Central memory CD8-positive, alpha-beta T cell (primary cell): ENCODE results near the gene TACC2.

ENCODE experiments used
- ATAC-seq: fragments of 150-1000 bp; cut with Tn5 transposase; replicated peaks from 2 replicates; pipeline ENCODE4 v1.10.0; 2022; ENCODE audit warnings: mild to moderate bottlenecking, moderate FRiP score, moderate number of reproducible peaks; ENCODE audit not compliant: poor library complexity, severe bottlenecking; ENCODE audit errors: extremely low read depth
- DNase-seq, 2 donors: peaks; one replicate each; pipeline ENCODE4 v3.0.0; 2021; ENCODE audit warnings: low spot score in 2 of 2
- H3K27ac Mint-ChIP-seq: one replicate; pipeline ENCODE4 v1.8.0; 2022; ENCODE audit warnings: low read depth, mild to moderate bottlenecking, moderate library complexity, mixed read lengths
- H3K27me3 Mint-ChIP-seq: one replicate; pipeline ENCODE4 v1.8.0; 2022; ENCODE audit warnings: mixed read lengths
- H3K36me3 Mint-ChIP-seq: one replicate; pipeline ENCODE4 v1.8.0; 2022; ENCODE audit warnings: mild to moderate bottlenecking, moderate library complexity, mixed read lengths; ENCODE audit not compliant: insufficient read depth
- H3K4me1 Mint-ChIP-seq: one replicate; pipeline ENCODE4 v1.8.0; 2022; ENCODE audit warnings: mixed read lengths
- H3K4me3 Mint-ChIP-seq: one replicate; pipeline ENCODE4 v1.8.0; 2022; ENCODE audit warnings: mild to moderate bottlenecking, moderate library complexity, mixed read lengths
- H3K9me3 Mint-ChIP-seq: one replicate; pipeline ENCODE4 v1.8.0; 2022; ENCODE audit warnings: mixed read lengths

The TACC2 gene, protein sequence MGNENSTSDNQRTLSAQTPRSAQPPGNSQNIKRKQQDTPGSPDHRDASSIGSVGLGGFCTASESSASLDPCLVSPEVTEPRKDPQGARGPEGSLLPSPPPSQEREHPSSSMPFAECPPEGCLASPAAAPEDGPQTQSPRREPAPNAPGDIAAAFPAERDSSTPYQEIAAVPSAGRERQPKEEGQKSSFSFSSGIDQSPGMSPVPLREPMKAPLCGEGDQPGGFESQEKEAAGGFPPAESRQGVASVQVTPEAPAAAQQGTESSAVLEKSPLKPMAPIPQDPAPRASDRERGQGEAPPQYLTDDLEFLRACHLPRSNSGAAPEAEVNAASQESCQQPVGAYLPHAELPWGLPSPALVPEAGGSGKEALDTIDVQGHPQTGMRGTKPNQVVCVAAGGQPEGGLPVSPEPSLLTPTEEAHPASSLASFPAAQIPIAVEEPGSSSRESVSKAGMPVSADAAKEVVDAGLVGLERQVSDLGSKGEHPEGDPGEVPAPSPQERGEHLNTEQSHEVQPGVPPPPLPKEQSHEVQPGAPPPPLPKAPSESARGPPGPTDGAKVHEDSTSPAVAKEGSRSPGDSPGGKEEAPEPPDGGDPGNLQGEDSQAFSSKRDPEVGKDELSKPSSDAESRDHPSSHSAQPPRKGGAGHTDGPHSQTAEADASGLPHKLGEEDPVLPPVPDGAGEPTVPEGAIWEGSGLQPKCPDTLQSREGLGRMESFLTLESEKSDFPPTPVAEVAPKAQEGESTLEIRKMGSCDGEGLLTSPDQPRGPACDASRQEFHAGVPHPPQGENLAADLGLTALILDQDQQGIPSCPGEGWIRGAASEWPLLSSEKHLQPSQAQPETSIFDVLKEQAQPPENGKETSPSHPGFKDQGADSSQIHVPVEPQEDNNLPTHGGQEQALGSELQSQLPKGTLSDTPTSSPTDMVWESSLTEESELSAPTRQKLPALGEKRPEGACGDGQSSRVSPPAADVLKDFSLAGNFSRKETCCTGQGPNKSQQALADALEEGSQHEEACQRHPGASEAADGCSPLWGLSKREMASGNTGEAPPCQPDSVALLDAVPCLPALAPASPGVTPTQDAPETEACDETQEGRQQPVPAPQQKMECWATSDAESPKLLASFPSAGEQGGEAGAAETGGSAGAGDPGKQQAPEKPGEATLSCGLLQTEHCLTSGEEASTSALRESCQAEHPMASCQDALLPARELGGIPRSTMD (N-terminal part only)

DNA sequence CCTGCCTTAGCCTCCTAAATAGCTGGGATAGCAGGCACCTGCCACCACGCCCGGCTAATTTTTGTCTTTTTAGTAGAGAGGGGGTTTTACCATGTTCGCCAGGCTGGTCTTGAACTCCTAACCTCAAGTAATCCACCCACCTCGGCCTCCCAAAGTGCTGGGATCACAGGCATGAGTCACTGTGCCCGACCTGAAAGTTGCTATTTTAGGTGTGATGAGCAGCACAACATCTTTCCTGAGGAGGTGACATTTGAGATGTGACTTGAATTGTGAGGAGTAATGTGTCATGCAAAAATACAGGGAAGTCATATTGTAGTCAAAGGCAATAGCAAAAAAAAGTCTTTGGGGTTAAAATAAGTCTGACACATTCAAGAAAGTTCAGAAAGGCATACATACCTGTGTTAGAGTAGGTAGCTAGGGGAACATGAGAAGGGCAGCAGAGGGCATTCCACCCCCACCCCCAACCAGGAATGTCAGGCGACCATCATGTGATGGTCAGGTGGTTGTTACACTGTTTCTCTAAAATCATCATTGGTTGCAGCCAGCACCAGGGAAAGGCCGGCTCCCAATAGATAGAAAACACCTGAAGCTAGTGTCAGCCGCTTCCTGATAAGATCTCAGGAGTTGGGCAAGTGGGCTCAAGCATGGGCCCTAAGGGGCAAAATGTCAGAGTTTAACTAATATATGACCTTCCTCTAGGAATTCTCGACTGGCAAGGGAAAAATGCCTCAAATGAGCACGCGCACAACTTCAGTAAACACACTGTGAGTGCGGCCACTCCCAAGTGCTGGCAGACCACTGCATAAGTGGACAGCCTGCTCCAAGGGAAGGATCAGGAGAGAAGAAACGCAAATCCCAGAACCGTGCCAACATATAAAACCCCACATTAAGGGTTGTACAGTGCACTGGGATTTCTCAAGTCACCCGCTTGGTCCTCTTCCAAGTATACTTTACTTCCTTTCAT is at the start of gene TACC2:
TSS of gene TACC2 (plus strand) at position 803 of the 964 bp plus-strand sequence. CDS start 32,819 bp downstream, outside the sequence.
- Mint-ChIP-seq H3K4me3 (no peak within 1 kb of the TSS), H3K27ac (no peak within 1 kb of the TSS), H3K4me1 (no peaks in the 10 kb centered on the region), H3K9me3 (peaks cover 6% of the 10 kb centered on the region), H3K36me3 (peaks cover under 1% of the 10 kb centered on the region), H3K27me3 (peaks cover 42% of the 10 kb centered on the region)
- DNase-seq = no peak
- no peak for ATAC-seq

DNA sequence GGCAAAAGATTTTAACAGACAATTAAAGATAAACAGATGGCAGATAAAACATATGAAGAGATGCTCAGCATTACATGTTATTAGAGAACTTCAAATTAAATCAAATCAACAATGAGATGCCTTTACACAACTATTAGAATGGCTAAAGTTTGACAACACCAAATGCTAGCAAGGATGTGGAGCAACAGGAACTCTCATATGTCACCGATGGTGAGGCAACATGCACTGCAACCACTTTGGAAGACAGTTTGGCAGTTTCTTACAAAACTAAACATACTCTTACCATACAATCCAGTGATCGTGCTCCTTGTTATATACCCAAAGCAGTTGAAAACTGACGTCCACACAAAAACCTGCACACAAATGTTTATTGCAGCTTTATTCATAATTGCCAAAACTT is 47.4 kb upstream of the TACC2 start:
- peaks cover 4% of the 10 kb centered on the region for H3K36me3 Mint-ChIP-seq

DNA sequence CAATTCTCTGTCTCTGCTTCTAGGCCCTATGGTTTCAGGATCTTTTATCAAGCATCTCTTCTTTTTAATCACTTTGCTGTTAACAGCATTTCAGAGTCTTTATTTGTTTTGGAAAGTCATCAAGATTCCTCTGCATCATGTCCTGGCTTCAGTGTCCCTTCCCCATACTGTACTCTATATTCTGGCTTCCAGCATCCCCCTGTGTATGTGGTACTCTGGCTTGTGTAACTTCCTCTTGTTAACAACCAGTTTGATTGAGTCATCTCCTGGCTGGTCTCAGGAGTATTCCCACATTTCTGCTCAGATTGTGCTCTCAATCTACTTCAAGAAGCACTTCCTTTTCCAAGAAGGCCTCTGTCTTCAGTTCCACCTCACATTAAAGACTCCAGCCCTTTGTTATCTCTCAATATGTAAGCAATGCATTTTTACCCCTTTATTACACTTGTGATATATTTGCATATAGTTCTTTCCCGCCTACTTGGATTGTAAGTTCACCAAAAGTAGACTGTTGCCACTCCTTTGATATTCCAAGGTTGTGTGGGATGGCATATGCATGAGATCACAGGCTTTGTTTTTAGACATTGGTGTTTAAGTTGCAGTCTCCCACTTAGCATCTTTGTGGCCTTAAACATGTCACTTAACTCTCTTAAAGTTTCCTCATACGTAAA is 46.1 kb upstream of the TACC2 start:
- Mint-ChIP-seq H3K4me1 (no peaks in the 10 kb centered on the region), H3K27ac (no peak overlapping the region), H3K9me3 (no peaks in the 10 kb centered on the region), H3K4me3 (no peak overlapping the region), H3K36me3 (peaks cover 2% of the 10 kb centered on the region), H3K27me3 (peaks cover 10% of the 10 kb centered on the region)
- DNase-seq = no peak
- ATAC-seq = no peak

More for the DNA sequence above, 47.4 kb upstream of the TACC2 start:
- ATAC-seq (no peak), DNase-seq (no peak)
- Mint-ChIP-seq H3K4me1 (no peaks in the 10 kb centered on the region), H3K4me3 (no peak overlapping the region), H3K27me3 (peaks cover 10% of the 10 kb centered on the region), H3K9me3 (no peaks in the 10 kb centered on the region), H3K27ac (peak overlapping the region; percentile 57)

DNA sequence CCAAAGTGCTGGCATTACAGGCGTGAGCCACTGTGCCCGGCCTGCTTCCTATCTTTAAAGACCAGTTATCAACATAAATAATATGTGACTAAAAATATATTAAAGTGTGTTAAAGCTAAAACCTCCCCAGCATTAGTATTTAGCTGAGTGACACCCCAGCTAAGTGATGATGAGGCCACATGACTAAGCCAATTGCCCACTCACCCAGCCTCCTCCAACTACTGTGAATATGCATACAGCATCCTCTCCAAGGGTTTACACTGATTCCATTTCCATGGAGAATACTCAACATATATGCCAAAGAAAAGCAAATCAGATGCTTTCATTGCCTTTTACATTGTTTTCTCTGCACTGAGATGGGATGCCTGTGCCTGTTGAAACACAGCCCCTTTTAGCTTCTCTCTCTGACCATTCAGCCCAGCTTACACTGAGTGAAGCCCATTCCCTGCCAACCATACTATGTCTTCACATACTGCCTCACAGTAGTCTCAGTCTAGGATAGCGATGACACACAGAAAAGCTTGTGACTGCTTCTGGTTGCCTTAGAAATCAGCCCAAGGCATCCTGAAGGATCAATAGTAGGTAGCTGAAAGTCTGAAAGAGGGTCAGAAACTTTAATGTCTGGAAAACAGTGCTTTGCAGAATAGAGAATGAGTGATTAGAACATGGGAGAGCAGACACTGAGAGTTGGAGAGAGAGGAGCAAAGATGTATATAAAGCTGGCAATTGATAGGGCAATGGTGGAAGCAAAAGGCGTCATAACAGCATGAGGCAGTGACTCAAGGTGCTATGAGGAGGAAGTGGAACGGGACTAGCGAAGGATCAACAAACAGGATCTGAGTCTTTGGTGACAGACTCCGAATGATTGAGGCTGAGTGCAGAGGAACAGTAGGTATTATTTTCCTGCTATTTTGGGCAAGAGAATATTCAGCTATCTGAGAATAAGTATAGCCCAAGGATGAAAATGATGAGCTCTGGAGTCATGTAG is 41.3 kb upstream of the TACC2 start:
- Mint-ChIP-seq H3K9me3 (no peaks in the 10 kb centered on the region), H3K4me1 (no peaks in the 10 kb centered on the region), H3K27ac (no peak overlapping the region), H3K4me3 (no peak overlapping the region), H3K36me3 (no peaks in the 10 kb centered on the region), H3K27me3 (no peaks in the 10 kb centered on the region)
- no peak for DNase-seq
- ATAC-seq = no peak

DNA sequence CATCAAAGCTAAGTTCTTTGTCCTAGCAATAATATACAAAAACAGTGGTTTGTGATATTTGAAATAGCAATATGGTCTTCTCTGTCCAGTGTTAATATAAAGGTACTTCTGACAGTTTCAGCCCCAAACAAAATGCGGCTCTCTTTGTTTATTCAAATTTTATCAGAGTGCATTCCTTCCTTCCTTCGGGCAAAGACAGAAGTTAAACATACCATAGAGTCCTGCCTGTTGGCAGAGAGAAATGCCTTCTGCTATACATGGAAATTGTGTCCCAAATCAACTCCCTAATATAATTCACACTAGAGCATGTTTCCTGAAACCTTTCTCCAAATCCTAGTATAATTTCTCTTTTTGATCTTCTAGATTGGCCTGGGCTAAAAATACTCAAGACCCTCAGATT is 39.9 kb upstream of the TACC2 start:
- DNase-seq (no peak), ATAC-seq (no peak)
- Mint-ChIP-seq H3K27me3 (no peaks in the 10 kb centered on the region), H3K4me3 (no peak overlapping the region), H3K36me3 (peaks cover 2% of the 10 kb centered on the region), H3K27ac (no peak overlapping the region), H3K4me1 (no peaks in the 10 kb centered on the region), H3K9me3 (no peaks in the 10 kb centered on the region)

DNA sequence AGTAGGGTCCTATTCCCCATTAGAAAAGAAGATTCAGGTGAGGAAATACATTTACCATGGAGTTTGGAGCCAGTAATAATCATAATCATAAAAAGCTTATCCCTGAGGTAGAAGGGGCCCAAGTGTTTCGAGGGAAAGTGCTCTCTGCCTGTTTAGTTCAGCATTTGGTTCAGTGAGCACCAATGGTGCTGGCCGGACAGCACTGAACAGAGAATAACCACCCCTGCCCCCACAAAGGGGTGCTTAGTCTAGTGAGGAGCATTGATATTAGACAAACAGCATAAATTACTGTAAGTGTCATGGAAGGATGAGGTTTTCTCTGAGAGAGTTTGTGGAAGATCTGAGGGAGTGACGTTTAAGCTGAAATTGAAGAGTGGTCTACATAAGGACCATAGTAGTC is 39.5 kb upstream of the TACC2 start:
- Mint-ChIP-seq H3K36me3 (peaks cover 2% of the 10 kb centered on the region), H3K27me3 (no peaks in the 10 kb centered on the region), H3K9me3 (no peaks in the 10 kb centered on the region), H3K4me3 (no peak overlapping the region), H3K4me1 (no peaks in the 10 kb centered on the region), H3K27ac (no peak overlapping the region)
- DNase-seq (no peak), ATAC-seq (no peak)

DNA sequence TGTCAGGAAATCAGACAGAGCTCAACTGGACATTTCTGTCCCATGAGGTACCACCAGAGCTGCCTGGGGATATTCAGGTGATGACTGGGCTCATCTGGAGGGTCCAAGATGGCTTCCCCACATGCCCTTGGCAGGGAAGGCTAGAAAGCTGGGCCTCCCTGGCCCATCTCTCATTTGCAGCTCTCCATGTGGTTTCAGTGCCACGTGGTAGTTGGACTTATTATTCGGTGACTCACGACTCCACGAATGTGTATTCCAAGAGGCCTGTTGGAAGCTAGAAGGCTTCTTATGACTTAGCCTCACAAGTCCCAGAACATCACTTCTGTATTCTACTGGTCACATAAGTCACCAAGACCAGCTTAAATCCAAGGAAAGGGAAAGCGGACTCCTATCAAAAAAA is 36.7 kb upstream of the TACC2 start:
- Mint-ChIP-seq H3K4me1 (no peaks in the 10 kb centered on the region), H3K27ac (no peak overlapping the region)
- no peak for ATAC-seq

DNA sequence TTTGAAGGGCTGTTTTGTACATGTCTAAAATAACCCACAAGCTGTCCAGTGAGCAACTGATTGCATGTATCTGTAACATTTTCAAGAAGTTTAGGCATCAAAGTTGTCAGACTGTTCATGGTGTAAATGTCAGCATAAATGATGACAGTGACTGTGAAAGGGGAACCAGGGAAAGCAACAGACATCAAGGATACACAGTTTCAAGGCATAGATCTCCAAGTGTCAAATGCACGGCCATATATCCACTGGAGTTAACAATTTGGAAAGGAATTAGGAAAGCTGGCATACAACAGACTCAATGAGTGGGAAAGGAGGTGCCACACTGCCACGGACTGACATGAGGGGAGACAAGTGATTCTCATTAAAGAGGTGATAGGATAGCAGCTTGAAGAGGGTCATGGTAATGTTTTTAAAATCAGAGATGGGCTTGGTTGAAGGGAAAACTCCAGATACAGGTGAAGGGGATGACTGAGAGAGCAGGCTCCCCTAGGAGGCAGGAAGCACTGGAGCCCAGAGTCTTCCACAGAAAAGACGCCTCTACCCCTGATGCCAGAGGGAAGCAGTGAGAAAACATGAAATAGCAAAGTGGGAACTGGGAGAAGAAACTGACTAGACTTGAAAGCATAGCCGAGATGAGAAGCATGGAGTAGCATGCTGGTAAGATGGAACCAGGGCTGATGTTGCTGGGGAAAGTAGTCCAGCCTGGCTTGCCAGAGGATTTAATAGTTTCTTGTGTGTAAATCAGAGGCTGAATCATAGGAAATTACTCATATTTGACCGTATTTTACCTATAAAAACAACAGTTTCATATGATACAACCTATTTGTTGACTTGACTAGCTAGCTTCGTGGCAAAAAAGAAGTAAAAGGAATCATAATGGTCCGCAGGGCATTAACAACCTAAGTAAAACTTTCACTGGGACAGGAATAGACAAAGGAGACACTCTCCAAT is 32.6 kb upstream of the TACC2 start:
- Mint-ChIP-seq H3K4me3 (no peak overlapping the region), H3K9me3 (no peaks in the 10 kb centered on the region), H3K36me3 (peaks cover 31% of the 10 kb centered on the region), H3K4me1 (no peaks in the 10 kb centered on the region), H3K27me3 (no peaks in the 10 kb centered on the region), H3K27ac (no peak overlapping the region)
- ATAC-seq (no peak), DNase-seq (no peak)

More for the DNA sequence above, 36.7 kb upstream of the TACC2 start:
- Mint-ChIP-seq H3K36me3 (peaks cover 13% of the 10 kb centered on the region), H3K27me3 (no peaks in the 10 kb centered on the region), H3K9me3 (no peaks in the 10 kb centered on the region), H3K4me3 (no peak overlapping the region)
- DNase-seq = no peak

DNA sequence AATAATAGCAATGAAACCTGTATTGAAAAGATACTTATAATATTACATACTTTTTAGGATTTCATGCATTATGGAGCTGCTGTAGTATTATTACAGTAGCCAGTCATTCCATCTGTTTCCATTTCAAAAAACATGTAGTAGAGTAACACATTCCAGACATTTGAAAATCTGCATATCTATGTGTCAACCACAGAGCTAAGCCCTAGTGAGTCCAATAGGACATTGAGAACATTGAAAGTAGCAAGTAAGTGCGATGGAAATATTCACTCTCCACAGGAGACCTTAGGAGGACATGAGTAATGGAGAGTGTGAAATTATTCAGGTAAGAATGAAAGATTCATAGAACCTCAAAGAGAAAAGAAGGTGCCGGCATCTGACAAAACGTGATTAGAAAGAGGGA is 29.3 kb upstream of the TACC2 start:
- Mint-ChIP-seq H3K27ac (no peak overlapping the region), H3K4me1 (no peaks in the 10 kb centered on the region)

DNA sequence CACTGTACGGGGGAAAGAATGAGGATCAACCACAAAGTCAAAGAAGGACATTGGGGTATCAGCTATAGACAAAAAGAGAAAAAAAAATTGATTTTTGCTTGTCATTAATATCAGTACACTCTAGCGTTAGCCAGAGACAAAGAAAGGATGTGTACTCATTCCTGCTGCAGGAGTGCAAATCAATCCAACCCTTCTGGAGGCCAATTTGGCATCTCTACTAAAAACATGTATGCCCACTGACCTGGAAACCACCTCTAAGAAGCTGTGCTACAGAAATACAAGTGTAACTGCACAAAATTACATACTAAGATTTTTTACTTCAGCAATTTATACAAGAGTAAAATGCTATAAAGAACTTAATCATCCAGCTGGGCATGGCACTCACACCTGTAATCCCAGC is 27.5 kb upstream of the TACC2 start:
- ATAC-seq = no peak
- Mint-ChIP-seq H3K27ac (no peak overlapping the region), H3K4me1 (no peaks in the 10 kb centered on the region), H3K4me3 (no peak overlapping the region), H3K36me3 (peaks cover 41% of the 10 kb centered on the region), H3K9me3 (no peaks in the 10 kb centered on the region), H3K27me3 (no peaks in the 10 kb centered on the region)
- no peak for DNase-seq

More for the DNA sequence above, 29.3 kb upstream of the TACC2 start:
- ATAC-seq = no peak
- Mint-ChIP-seq H3K4me3 (no peak overlapping the region), H3K9me3 (no peaks in the 10 kb centered on the region), H3K36me3 (peaks cover 41% of the 10 kb centered on the region), H3K27me3 (no peaks in the 10 kb centered on the region)
- DNase-seq = no peak
